Fibroblast of the aortic adventitia (primary cell): ENCODE results near the gene ZNF814. TPM values are rescaled to one million over a fixed set of nuclear protein-coding genes. Genes with fewer than 3 reads are reported as not detected.

Experiments
- DNase-seq: peaks from one replicate; pipeline ENCODE4 v3.0.0-alpha.2; 2010; ENCODE audit warnings: low read depth
- H3K4me3 ChIP-seq: 2 replicates; pipeline ENCODE4 v1.5.1; 2011; ENCODE audit warnings: low read depth, mild to moderate bottlenecking, control low read depth, low read length, moderate library complexity
- total RNA-seq: library from RNA; depleted of rRNA; stranded (reverse); fragments of >200 nt; gene quantifications from 2 replicates; pipeline ENCODE4 v1.2.3, GENCODE V29; 2012; ENCODE audit warnings: low replicate concordance
- TF ChIP-seq, protein P1 (sequence below): IDR thresholded peaks from 2 replicates; pipeline ENCODE4 v1.5.1; 2011; ENCODE audit warnings: mild to moderate bottlenecking, low read length, control low read depth, inconsistent platforms; ENCODE audit not compliant: insufficient read depth

The ZNF814 gene
- 5.0 and 10.3 TPM in 2 replicates for total RNA-seq

DNA sequence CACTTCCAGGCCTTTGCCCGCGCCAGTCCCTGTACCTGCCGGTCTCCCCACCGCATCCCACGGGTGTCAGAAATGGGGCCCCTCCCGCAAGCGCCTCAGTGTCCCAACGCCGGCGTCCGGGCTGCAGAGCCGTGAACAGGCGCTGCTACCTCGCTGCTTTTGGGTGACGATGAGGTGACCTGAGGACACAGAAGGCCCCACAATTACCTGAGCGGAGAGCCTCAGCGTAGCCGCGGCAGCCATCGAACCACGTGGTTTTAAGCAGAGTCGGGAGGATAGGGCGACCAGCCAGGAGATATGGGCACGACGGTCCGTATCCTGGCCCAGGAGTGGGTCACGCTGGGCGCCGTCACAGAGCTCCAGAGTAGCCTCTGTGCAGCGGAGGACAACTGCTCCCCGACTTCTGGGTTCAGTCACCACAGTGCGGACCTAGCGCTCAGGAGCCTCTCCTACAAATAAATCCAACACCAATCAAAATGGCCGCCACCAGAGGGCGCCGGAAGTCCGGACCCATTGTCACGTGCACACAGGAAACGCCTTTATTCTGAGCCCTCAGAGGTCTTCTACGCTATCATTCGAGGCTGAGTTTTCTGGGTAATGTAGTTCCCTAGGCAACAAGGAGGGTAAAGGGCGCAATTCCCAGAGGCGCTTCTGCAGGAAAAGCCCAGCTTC lies at the start of gene ZNF814:
Gene ZNF814 (minus strand): TSS at position 478 of the 672 bp plus-strand sequence. CDS start 235 bp downstream, at position 243.
- TF ChIP-seq, protein P1, sequence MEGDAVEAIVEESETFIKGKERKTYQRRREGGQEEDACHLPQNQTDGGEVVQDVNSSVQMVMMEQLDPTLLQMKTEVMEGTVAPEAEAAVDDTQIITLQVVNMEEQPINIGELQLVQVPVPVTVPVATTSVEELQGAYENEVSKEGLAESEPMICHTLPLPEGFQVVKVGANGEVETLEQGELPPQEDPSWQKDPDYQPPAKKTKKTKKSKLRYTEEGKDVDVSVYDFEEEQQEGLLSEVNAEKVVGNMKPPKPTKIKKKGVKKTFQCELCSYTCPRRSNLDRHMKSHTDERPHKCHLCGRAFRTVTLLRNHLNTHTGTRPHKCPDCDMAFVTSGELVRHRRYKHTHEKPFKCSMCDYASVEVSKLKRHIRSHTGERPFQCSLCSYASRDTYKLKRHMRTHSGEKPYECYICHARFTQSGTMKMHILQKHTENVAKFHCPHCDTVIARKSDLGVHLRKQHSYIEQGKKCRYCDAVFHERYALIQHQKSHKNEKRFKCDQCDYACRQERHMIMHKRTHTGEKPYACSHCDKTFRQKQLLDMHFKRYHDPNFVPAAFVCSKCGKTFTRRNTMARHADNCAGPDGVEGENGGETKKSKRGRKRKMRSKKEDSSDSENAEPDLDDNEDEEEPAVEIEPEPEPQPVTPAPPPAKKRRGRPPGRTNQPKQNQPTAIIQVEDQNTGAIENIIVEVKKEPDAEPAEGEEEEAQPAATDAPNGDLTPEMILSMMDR = peak; percentile 19
- peak; percentile 84 for DNase-seq
- H3K4me3 ChIP-seq = peak within 1 kb of the TSS; percentile 91

DNA sequence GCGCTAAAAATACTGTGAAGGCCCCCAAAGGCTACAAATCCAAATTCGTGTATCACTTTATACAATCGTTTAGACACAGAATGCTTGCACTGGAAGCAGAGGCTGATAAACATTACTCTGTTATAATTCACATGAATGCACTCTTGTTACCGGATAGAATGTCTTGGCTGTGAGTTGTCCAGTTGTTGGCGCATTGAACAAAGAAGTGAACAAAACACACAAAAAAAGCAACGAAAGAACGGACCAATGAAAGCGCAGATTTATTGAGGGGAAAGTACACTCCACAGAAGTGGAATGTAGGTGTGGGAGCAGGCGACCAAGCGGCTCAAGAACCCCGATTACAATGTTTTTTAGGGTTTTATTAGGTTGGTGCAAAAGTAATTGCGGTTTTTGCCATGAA lies 46.9 kb upstream of the ZNF814 start:
- DNase-seq = no peak
- no peak overlapping the region for H3K4me3 ChIP-seq
- TF ChIP-seq, protein P1 = no peak

DNA sequence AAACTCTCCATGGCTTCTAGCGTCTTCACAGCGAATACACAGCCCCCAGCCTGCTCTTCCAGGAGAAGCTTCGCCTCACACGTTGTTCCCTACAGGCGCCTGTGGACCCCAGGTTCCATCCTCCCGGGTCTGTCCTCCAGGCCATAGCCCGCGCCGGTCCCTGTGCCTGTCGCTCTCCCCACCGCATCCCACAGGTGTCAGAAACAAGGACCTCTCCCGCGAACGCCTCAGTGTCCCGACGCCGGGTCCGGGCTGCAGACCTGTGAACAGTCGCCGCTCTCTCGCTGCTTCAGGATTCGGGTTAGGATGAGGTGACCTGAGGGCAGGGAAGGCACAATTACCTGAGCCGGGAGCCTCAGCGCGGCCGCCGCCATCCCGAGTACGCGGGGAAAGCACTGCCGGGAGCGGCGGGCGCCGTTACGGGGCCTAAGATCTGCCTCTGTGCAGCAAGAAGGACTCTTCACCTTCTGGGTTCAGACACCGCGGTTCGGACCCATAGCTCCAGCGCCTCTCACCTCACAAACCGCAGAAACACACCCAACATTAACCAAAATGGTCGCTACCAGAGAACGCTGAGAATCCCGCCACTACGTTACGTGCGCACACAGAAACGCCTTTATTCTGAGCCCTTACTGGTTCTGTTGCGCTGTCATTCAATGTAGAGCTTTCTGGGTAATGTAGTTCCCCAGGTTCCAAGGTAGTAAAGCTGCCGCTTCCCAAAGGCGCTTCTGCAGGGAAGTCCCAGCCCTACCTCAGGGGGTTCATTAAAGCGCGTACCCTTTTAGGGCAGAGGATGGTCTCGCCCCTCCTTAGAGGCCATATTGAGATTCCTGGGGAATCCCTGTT lies 46.2 kb upstream of the ZNF814 start, which contains the start of gene ZNF418:
Gene ZNF418 (minus strand): TSS at position 583 of the 846 bp plus-strand sequence. CDS start 1,580 bp downstream, outside the sequence.
- peak within 1 kb of the TSS; percentile 87 for H3K4me3 ChIP-seq
- peak; percentile 87 for DNase-seq
- TF ChIP-seq, protein P1 = no peak

DNA sequence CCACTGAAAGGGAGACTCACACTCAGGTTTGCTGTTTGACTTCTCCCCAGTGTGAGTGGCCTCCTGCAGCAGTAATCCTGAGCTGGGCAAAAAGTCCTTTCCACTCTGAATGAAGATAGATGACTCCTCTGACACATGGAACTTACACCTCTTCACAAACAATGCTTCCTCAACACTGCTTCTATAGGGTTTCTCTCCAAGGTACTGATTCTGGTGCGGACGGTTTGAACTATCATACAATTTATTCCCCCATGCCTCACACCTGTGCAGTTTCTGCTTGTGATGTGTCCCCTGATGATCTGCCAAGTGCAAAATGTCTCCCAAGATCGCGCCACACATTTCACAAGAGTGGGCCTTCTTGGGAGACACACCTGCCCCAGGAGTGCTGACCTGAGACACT lies 38.8 kb upstream of the ZNF814 start:
- no peak overlapping the region for H3K4me3 ChIP-seq
- no peak for DNase-seq
- TF ChIP-seq, protein P1 = no peak

DNA sequence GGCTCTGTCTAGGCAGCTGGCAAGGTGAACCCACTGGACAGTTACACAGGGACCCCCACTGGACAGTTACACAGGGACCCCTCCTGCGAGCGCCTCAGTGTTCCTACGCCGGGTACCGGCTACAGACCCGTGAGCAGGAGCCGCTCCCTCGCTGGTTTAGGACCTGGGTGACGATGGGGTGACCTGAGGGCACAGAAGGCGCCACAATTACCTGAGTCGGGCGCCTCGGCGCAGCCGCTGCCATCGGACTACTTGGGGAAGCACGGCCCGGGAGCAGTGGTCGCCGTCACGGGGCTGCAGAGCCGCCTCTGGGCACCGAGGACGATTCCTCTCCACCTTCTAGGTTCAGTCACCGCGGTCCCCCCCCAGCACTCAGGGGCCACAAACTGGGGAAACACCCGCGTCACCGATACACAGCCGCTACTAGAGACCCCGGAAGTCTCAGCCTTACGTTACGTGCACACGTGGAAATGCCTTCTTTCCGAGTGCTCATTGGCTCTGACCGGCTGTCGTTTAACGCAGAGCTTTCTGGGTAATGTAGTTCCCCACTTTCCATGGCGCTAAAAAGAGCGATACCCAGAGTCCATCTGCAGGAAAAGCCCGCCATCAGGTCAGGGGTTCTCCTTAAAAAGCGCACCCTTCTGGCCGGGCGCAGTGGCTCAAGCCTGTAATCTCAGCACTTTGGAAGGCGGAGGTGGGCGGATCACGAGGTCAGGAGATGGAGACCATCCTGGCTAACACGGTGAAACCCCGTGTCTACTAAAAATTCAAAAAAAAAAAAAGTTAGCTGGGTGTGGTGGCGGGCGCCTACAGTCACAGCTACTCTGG lies 27.5 kb upstream of the ZNF814 start, which contains the start of gene ZNF417:
Gene ZNF417 (minus strand): TSS at position 425 of the 828 bp plus-strand sequence. CDS start 181 bp downstream, at position 244.
- peak; percentile 96 for DNase-seq
- peak within 1 kb of the TSS; percentile 89 for H3K4me3 ChIP-seq
- TF ChIP-seq, protein P1 = peak; percentile 43

DNA sequence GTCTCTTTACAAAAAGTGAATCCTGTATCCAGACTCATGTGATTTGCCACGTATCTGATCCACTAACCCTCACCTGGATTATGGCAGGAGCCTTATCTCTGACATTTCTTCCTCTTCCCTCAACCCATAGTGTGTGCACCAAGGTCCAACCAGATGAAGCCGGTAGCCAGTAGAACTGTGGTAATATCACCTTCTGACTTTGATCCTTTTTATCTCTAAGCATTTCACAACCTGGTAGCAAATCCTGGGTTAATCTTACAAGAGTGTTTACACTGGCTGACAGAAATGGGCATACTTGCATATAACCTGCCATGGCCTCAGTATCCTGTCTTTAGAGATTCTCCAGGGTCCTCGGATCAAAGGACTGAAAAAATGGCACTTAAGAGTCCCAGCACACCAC lies 25.7 kb upstream of the ZNF814 start:
- H3K4me3 ChIP-seq = no peak overlapping the region
- TF ChIP-seq, protein P1 = no peak
- no peak for DNase-seq
